H9 (cell line): Measurements from ENCODE around the gene BPIFB3. TPM values are rescaled to one million over a fixed set of nuclear protein-coding genes. Genes with fewer than 3 reads are reported as not detected.

Experiments used
- DNase-seq: peaks from one replicate; pipeline ENCODE4 v3.0.0-alpha.2; 2017
- H2AFZ ChIP-seq: one replicate; pipeline ENCODE4 v1.6.1; 2013; ENCODE audit warnings: mild to moderate bottlenecking, low read length, control low read depth, moderate library complexity
- H2AK5ac ChIP-seq: 2 replicates; pipeline ENCODE4 v1.6.1; 2013; ENCODE audit warnings: low read length, control low read depth, mixed read lengths; ENCODE audit not compliant: insufficient read length
- H2BK120ac ChIP-seq: one replicate; pipeline ENCODE4 v1.6.1; 2013; ENCODE audit warnings: low read depth, mild to moderate bottlenecking, low read length, control low read depth, inconsistent platforms; ENCODE audit not compliant: poor library complexity, severe bottlenecking
- H2BK12ac ChIP-seq: 2 replicates; pipeline ENCODE4 v1.6.1; 2013; ENCODE audit warnings: low read length, control low read depth, mixed read lengths, low read depth; ENCODE audit not compliant: insufficient read length
- H2BK15ac ChIP-seq: 2 replicates; pipeline ENCODE4 v1.6.1; 2013; ENCODE audit warnings: low read depth, low read length, control low read depth
- H2BK20ac ChIP-seq: one replicate; pipeline ENCODE4 v1.6.1; 2013; ENCODE audit warnings: low read depth, mild to moderate bottlenecking, low read length, control low read depth, inconsistent platforms; ENCODE audit not compliant: poor library complexity, severe bottlenecking
- H2BK5ac ChIP-seq: 2 replicates; pipeline ENCODE4 v1.6.1; 2013; ENCODE audit warnings: low read length, control low read depth, mixed read lengths; ENCODE audit not compliant: insufficient read length
- H3K14ac ChIP-seq: 2 replicates; pipeline ENCODE4 v1.6.1; 2013; ENCODE audit warnings: low read length, control low read depth; ENCODE audit not compliant: insufficient read depth
- H3K18ac ChIP-seq: 2 replicates; pipeline ENCODE4 v1.6.1; 2013; ENCODE audit warnings: low read depth, mild to moderate bottlenecking, mixed read lengths, low read length, control low read depth; ENCODE audit not compliant: insufficient read length
- H3K23ac ChIP-seq: 2 replicates; pipeline ENCODE4 v1.6.1; 2013; ENCODE audit warnings: low read length, control low read depth, mixed read lengths, low read depth; ENCODE audit not compliant: insufficient read length
- H3K23me2 ChIP-seq: 2 replicates; pipeline ENCODE4 v1.6.1; 2013; ENCODE audit warnings: low read depth, mild to moderate bottlenecking, mixed read lengths, low read length, control low read depth; ENCODE audit not compliant: insufficient read length, poor library complexity, severe bottlenecking
- H3K27ac ChIP-seq: 2 replicates; pipeline ENCODE4 v1.5.1; 2013; ENCODE audit warnings: low read length, control low read depth, mixed read lengths, low read depth; ENCODE audit not compliant: insufficient read length
- H3K27me3 ChIP-seq: 2 replicates; pipeline ENCODE4 v1.6.1; 2013; ENCODE audit warnings: low read length, control low read depth, inconsistent platforms; ENCODE audit not compliant: insufficient read depth
- H3K4ac ChIP-seq: 2 replicates; pipeline ENCODE4 v1.6.1; 2013; ENCODE audit warnings: low read depth, mild to moderate bottlenecking, control low read depth, inconsistent platforms, low read length, moderate library complexity
- H3K4me1 ChIP-seq: 2 replicates; pipeline ENCODE4 v1.6.1; 2013; ENCODE audit warnings: low read length, control low read depth, inconsistent platforms; ENCODE audit not compliant: insufficient read depth
- H3K4me2 ChIP-seq: 2 replicates; pipeline ENCODE4 v1.6.1; 2013; ENCODE audit warnings: low read length, control low read depth, mixed read lengths; ENCODE audit not compliant: insufficient read length, insufficient read depth
- H3K56ac ChIP-seq: 2 replicates; pipeline ENCODE4 v1.6.1; 2013; ENCODE audit warnings: low read depth, mild to moderate bottlenecking, mixed read lengths, low read length, control low read depth; ENCODE audit not compliant: insufficient read length
- H3K79me1 ChIP-seq: 2 replicates; pipeline ENCODE4 v1.6.1; 2013; ENCODE audit warnings: low read depth, mild to moderate bottlenecking, moderate library complexity, low read length, control low read depth, inconsistent platforms; ENCODE audit not compliant: insufficient read depth, poor library complexity, severe bottlenecking
- H3K79me2 ChIP-seq: 2 replicates; pipeline ENCODE4 v1.6.1; 2013; ENCODE audit warnings: low read length, control low read depth, inconsistent platforms; ENCODE audit not compliant: insufficient read depth
- H3K9ac ChIP-seq: 2 replicates; pipeline ENCODE4 v1.6.1; 2013; ENCODE audit warnings: low read length, control low read depth, mixed read lengths; ENCODE audit not compliant: insufficient read length; ENCODE audit errors: extremely low read depth
- H3K9me3 ChIP-seq: one replicate; pipeline ENCODE4 v1.6.1; 2013; ENCODE audit warnings: low read depth, low read length, inconsistent platforms; ENCODE audit not compliant: control insufficient read depth
- H3T11ph ChIP-seq: one replicate; pipeline ENCODE4 v1.6.1; 2013; ENCODE audit warnings: mild to moderate bottlenecking, low read length, control low read depth, inconsistent platforms
- H4K20me1 ChIP-seq: one replicate; pipeline ENCODE4 v1.6.1; 2013; ENCODE audit not compliant: control insufficient read depth, insufficient read length, insufficient read depth
- H4K5ac ChIP-seq: 2 replicates; pipeline ENCODE4 v1.6.1; 2013; ENCODE audit warnings: low read depth, mild to moderate bottlenecking, mixed read lengths, low read length, control low read depth; ENCODE audit not compliant: insufficient read length
- H4K8ac ChIP-seq: replicated peaks from 2 replicates; pipeline ENCODE4 v1.6.1; 2013; ENCODE audit warnings: low read length, control low read depth, mixed read lengths, low read depth; ENCODE audit not compliant: insufficient read length
- H4K91ac ChIP-seq: 2 replicates; pipeline ENCODE4 v1.6.1; 2013; ENCODE audit warnings: low read depth, mild to moderate bottlenecking, moderate library complexity, mixed read lengths, low read length, control low read depth; ENCODE audit not compliant: insufficient read length
- H3K27ac Mint-ChIP-seq, 3 experiments: 2 replicates in 2 of 3; 3 replicates in 1 of 3; pipeline ENCODE4 v1.8.0; 2020 to 2021; ENCODE audit warnings: mixed read lengths in 3 of 3, mild to moderate bottlenecking in 1 of 3, moderate library complexity in 1 of 3
- H3K27me3 Mint-ChIP-seq: 2 replicates; pipeline ENCODE4 v1.8.0; 2021; ENCODE audit warnings: low read depth, mild to moderate bottlenecking, moderate library complexity, mixed read lengths
- H3K36me3 Mint-ChIP-seq, 3 experiments: 2 replicates in 2 of 3; 3 replicates in 1 of 3; pipeline ENCODE4 v1.8.0; 2020 to 2021; ENCODE audit warnings: low read depth in 3 of 3, mixed read lengths in 3 of 3; ENCODE audit not compliant: insufficient read depth in 1 of 3
- H3K4me1 Mint-ChIP-seq, 2 experiments: 2 replicates each; pipeline ENCODE4 v1.8.0; 2020; ENCODE audit warnings: mixed read lengths in 2 of 2
- H3K4me3 Mint-ChIP-seq, 2 experiments: 2 replicates in 1 of 2; 3 replicates in 1 of 2; pipeline ENCODE4 v1.8.0; 2020 to 2021; ENCODE audit warnings: mild to moderate bottlenecking in 2 of 2, mixed read lengths in 2 of 2, moderate library complexity in 1 of 2
- H3K9me3 Mint-ChIP-seq, 2 experiments: 2 replicates in 1 of 2; 3 replicates in 1 of 2; pipeline ENCODE4 v1.8.0; 2020; ENCODE audit warnings: mild to moderate bottlenecking in 2 of 2, mixed read lengths in 2 of 2, moderate library complexity in 1 of 2
- WGBS: extraction: QIAGEN DNeasy Blood & Tissue Kit; methylation state at CpG from one replicate; pipeline ENCODE4 v1.1.7; 2013; ENCODE audit warnings: missing lambda C conversion rate, low lambda C conversion rate, mixed read lengths; ENCODE audit not compliant: insufficient read length; ENCODE audit errors: extremely low coverage; 5-methylcytosine and 5-hydroxymethylcytosine counted together
- total RNA-seq: library from RNA; stranded (reverse); gene quantifications from 2 replicates; pipeline ENCODE4 v1.2.1, GENCODE V29; 2021
- TF ChIP-seq, protein P1 (sequence below): fragments of 200-600 bp; sonication (generic); conservative IDR thresholded peaks from 3 replicates; pipeline ENCODE4 v1.8.0; 2021; ENCODE audit warnings: antibody characterized with exemption, mild to moderate bottlenecking

Gene BPIFB3
- total RNA-seq, 1 experiment from 2014 or later = not detected

DNA sequence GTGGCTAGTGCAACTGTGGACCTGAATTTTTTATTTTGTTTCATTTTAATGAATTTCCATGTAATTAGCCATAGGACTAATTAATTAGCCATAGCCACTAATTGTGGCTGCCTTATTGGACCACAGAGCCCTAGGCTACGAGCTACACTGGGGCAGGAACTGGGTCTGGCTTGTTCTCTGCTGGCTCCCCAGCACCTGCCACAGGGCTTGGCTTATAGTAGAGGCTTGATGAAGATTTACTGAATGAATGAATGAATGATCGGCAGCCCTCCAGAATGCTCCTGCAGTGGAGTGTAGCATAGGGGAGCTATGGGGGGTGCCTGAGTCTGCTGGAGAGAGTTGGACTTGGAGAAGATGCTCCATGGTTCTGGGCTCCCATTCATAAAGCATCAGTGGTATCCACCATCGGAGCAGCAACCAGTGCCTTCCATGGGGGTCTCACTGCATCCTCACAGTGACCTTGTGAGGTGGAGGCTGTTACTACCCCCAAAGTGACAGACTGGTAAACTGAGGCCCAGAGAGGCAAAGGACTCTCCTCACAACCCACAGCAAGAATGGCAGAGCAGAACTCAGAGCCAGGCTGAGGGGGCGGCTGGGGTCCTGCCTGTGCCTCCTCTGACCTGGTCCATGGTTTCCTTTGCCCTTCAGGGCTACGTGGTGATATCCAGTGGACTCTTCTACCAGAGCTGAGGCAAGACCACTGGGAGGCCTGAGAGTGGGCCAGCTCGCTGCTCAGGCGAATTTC, 30.8 kb upstream of the BPIFB3 start:
- WGBS = no CpG with 5 or more reads among the region's 7 CpGs
- Histone ChIP-seq H3K4ac (no peak overlapping the region), H4K5ac (no peak overlapping the region), H3T11ph (no peak overlapping the region), H2BK15ac (no peak overlapping the region), H3K4me1 (no peaks in the 10 kb centered on the region), H2AK5ac (no peak overlapping the region), H3K23ac (no peak overlapping the region), H4K91ac (no peak overlapping the region), H2BK5ac (no peak overlapping the region), H4K8ac (no peak overlapping the region), H2BK12ac (no peak overlapping the region), H2BK120ac (no peak overlapping the region), H3K56ac (no peak overlapping the region), H4K20me1 (no peaks in the 10 kb centered on the region), H3K14ac (no peak overlapping the region), H3K9ac (no peak overlapping the region), H3K18ac (no peak overlapping the region), H3K23me2 (no peaks in the 10 kb centered on the region), H3K4me2 (no peak overlapping the region), H2AFZ (no peak overlapping the region), H3K79me2 (no peaks in the 10 kb centered on the region), H3K27me3 (no peaks in the 10 kb centered on the region), H3K79me1 (no peaks in the 10 kb centered on the region), H3K27ac (no peak overlapping the region), H2BK20ac (no peak overlapping the region), H3K9me3 (no peaks in the 10 kb centered on the region)
- Mint-ChIP-seq H3K4me1 (peaks cover 2 to 3% of the 10 kb centered on the region in 2 experiments; a peak in 3 of 4 replicates), H3K36me3 (no peaks in the 10 kb centered on the region), H3K27me3 (peaks cover 7% of the 10 kb centered on the region), H3K4me3 (no peak overlapping the region), H3K27ac (no peak overlapping the region), H3K9me3 (no peaks in the 10 kb centered on the region)
- TF ChIP-seq, protein P1, sequence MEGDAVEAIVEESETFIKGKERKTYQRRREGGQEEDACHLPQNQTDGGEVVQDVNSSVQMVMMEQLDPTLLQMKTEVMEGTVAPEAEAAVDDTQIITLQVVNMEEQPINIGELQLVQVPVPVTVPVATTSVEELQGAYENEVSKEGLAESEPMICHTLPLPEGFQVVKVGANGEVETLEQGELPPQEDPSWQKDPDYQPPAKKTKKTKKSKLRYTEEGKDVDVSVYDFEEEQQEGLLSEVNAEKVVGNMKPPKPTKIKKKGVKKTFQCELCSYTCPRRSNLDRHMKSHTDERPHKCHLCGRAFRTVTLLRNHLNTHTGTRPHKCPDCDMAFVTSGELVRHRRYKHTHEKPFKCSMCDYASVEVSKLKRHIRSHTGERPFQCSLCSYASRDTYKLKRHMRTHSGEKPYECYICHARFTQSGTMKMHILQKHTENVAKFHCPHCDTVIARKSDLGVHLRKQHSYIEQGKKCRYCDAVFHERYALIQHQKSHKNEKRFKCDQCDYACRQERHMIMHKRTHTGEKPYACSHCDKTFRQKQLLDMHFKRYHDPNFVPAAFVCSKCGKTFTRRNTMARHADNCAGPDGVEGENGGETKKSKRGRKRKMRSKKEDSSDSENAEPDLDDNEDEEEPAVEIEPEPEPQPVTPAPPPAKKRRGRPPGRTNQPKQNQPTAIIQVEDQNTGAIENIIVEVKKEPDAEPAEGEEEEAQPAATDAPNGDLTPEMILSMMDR = no peak
- no peak for DNase-seq
